GM12878 (cell line): Measurements from ENCODE around the gene METTL21C. TPM values are rescaled to one million over a fixed set of nuclear protein-coding genes. Genes with fewer than 3 reads are reported as not detected.

Experiments
- ATAC-seq: fragments of 200-7000 bp; cut with Tn5 transposase; 3 replicates; pipeline ENCODE4 v1.9.1; 2020; ENCODE audit warnings: mild to moderate bottlenecking, moderate library complexity
- BruUV-seq: library from RNA; stranded (reverse); fragments of 400-500 nt; replicated peaks from 2 replicates; lab custom pipeline; 2021; lab: Mats Ljungman, UMichigan
- CTCF ChIA-PET: fragments of 300-600 bp; sonication (Branson Sonifier 250); formaldehyde crosslinking; extraction: SDS; loops from one replicate; lab custom pipeline; 2021; ENCODE audit warnings: inconsistent platforms; lab: Yijun Ruan, JAX
- POLR2A ChIA-PET: fragments of 350-600 bp; formaldehyde crosslinking; extraction: SDS; loops from one replicate; lab custom pipeline; 2021; ENCODE audit warnings: inconsistent platforms; lab: Charles Lee
- RAD21 ChIA-PET: fragments of 300-600 bp; sonication (Branson Sonifier 250); formaldehyde crosslinking; loops from one replicate; lab custom pipeline; 2023; ENCODE audit warnings: antibody characterized with exemption; ENCODE audit not compliant: unreplicated experiment; lab: Charles Lee
- SMC1A ChIA-PET: fragments of 300-600 bp; sonication (Branson Sonifier 250); formaldehyde crosslinking; loops from one replicate; lab custom pipeline; 2023; ENCODE audit not compliant: unreplicated experiment, uncharacterized antibody; lab: Charles Lee
- DNase-seq: peaks from one replicate; pipeline ENCODE4 v3.0.0-alpha.2; 2011; ENCODE audit warnings: low read depth, low spot score
- FAIRE-seq: peaks from 3 replicates; lab custom pipeline; 2011; peaks lifted over from hg19 to GRCh38; lab: Jason Lieb, UNC
- H2AFZ ChIP-seq: 2 replicates; pipeline ENCODE4 v1.6.0; 2011; ENCODE audit warnings: low read depth, low read length, control low read depth; ENCODE audit not compliant: control insufficient read depth
- H3K27ac ChIP-seq: 2 replicates; pipeline ENCODE4 v1.5.1; 2011; ENCODE audit warnings: control low read depth; ENCODE audit not compliant: control insufficient read depth, insufficient read depth
- H3K27me3 ChIP-seq, 2 experiments: replicated peaks in 1 of 2; 2 replicates each; pipeline versions ENCODE4 v1.6.0 to v1.6.1; 2011; ENCODE audit warnings: low read length in 1 of 2; ENCODE audit not compliant: control insufficient read depth in 2 of 2, insufficient read depth in 2 of 2
- H3K36me3 ChIP-seq, 2 experiments: 2 replicates each; pipeline ENCODE4 v1.5.1; 2011; ENCODE audit warnings: low read length in 1 of 2; ENCODE audit not compliant: control insufficient read depth in 2 of 2, insufficient read depth in 2 of 2
- H3K4me1 ChIP-seq: 2 replicates; pipeline ENCODE4 v1.6.1; 2011; ENCODE audit warnings: mild to moderate bottlenecking, low read length, moderate library complexity, mixed read lengths; ENCODE audit not compliant: control insufficient read depth, insufficient read depth
- H3K4me2 ChIP-seq: 2 replicates; pipeline ENCODE4 v1.6.0; 2011; ENCODE audit warnings: control low read depth; ENCODE audit not compliant: control insufficient read depth, insufficient read depth
- H3K4me3 ChIP-seq: fragments of 200-600 bp; sonication (generic); 2 replicates; pipeline ENCODE4 v1.5.1; 2016
- H3K79me2 ChIP-seq: 2 replicates; pipeline ENCODE4 v1.6.0; 2011; ENCODE audit warnings: low read length; ENCODE audit not compliant: control insufficient read depth, insufficient read depth
- H3K9ac ChIP-seq: 2 replicates; pipeline ENCODE4 v1.8.0; 2011; ENCODE audit warnings: low read length, control low read depth, mixed read lengths; ENCODE audit not compliant: control insufficient read depth, insufficient read depth
- H3K9me3 ChIP-seq: replicated peaks from 3 replicates; pipeline ENCODE4 v1.5.1; 2011; ENCODE audit warnings: mild to moderate bottlenecking, low read length; ENCODE audit not compliant: control insufficient read depth, insufficient read depth
- H4K20me1 ChIP-seq: 2 replicates; pipeline ENCODE4 v1.6.0; 2011; ENCODE audit not compliant: control insufficient read depth, insufficient read depth
- KLF5 ChIP-seq: fragments of 450-650 bp; IDR thresholded peaks from 2 replicates; pipeline ENCODE4 v1.6.1; 2014; ENCODE audit warnings: mild to moderate bottlenecking; ENCODE audit not compliant: partially characterized antibody
- POLR2A ChIP-seq: IDR thresholded peaks from 2 replicates; pipeline ENCODE4 v1.6.1; 2011; ENCODE audit warnings: low read depth, mild to moderate bottlenecking, low read length
- RAD21 ChIP-seq: IDR thresholded peaks from 2 replicates; pipeline ENCODE4 v1.6.1; 2011; ENCODE audit warnings: mild to moderate bottlenecking, low read depth, low read length, moderate library complexity; ENCODE audit not compliant: insufficient read depth
- SMAD5 ChIP-seq: IDR thresholded peaks from 2 replicates; pipeline ENCODE4 v1.6.1; 2016; ENCODE audit warnings: antibody characterized with exemption, low read depth
- TCF12 ChIP-seq: IDR thresholded peaks from 2 replicates; pipeline ENCODE4 v1.6.1; 2011; ENCODE audit warnings: low read depth, mild to moderate bottlenecking, low read length
- WGBS: methylation state at CpG from one replicate; pipeline ENCODE4 v1.1.6; 2016; ENCODE audit warnings: low lambda C conversion rate; ENCODE audit not compliant: insufficient replicate concordance, insufficient coverage; ENCODE audit errors: missing lambda C conversion rate; 5-methylcytosine and 5-hydroxymethylcytosine counted together
- in situ Hi-C: fragments of 300-500 bp; cut with MboI; formaldehyde crosslinking; loops from 9 replicates; pipeline ENCODE4 v1.14.3; 2018; ENCODE audit warnings: mixed read lengths
- intact Hi-C: fragments of 100-400 bp; cut with micrococcal nuclease; formaldehyde crosslinking; loops from one replicate; pipeline ENCODE4 v1.14.2; 2022; ENCODE audit not compliant: unreplicated experiment
- polyA plus RNA-seq, 11 experiments: library from polyadenylated mRNA; depleted of rRNA in 4 of 11; unstranded in 6 of 11; stranded (reverse) in 5 of 11; fragments of >200 nt; fragmentation: Nextera tagmentation in 4 of 11; fragmentation: Illumina TruSeq in 1 of 11; extraction: Ambion mirVana in 4 of 11; extraction: Trizol in 1 of 11; gene quantifications; 1 replicate in 1 of 11; 2 replicates in 10 of 11; pipeline versions ENCODE4 v1.2.1 to v1.2.3, GENCODE V29; 2011 to 2016; ENCODE audit warnings: inconsistent platforms in 2 of 11, missing spikeins in 2 of 11, low read depth in 1 of 11
- total RNA-seq, 4 experiments: library from RNA; depleted of rRNA in 3 of 4; stranded (reverse); fragments of >200 nt in 3 of 4; fragmentation: Illumina TruSeq in 1 of 4; extraction: Trizol in 1 of 4; gene quantifications; 2 replicates each; pipeline versions ENCODE4 v1.2.1 to v1.2.3, GENCODE V29; 2013 to 2021
- TF ChIP-seq, protein P1 (sequence below): fragments of 450-650 bp; conservative IDR thresholded peaks from 2 replicates; pipeline ENCODE4 v1.6.1; 2017; ENCODE audit warnings: mild to moderate bottlenecking, moderate library complexity
- TF ChIP-seq, protein P2 (sequence below): IDR thresholded peaks from 2 replicates; pipeline ENCODE4 v1.6.1; 2011; ENCODE audit warnings: borderline replicate concordance, low read depth, mild to moderate bottlenecking, moderate library complexity, low read length; ENCODE audit not compliant: insufficient read depth, poor library complexity, severe bottlenecking
- TF ChIP-seq, protein P3 (sequence below): fragments of 450-650 bp; formaldehyde crosslinking; IDR thresholded peaks from 2 replicates; pipeline ENCODE4 v1.5.0; 2022; ENCODE audit warnings: mild to moderate bottlenecking, missing genetic modification characterization
- TF ChIP-seq, protein P4 (sequence below): fragments of 450-650 bp; IDR thresholded peaks from 2 replicates; pipeline ENCODE4 v1.6.1; 2017; ENCODE audit warnings: mild to moderate bottlenecking, moderate library complexity

The METTL21C gene
- total and polyA plus RNA-seq, 10 of the 15 experiments (the other 5 are each of a cell fraction or from before 2014, with no cell fraction given): 0.13 TPM; not detected in 9

DNA sequence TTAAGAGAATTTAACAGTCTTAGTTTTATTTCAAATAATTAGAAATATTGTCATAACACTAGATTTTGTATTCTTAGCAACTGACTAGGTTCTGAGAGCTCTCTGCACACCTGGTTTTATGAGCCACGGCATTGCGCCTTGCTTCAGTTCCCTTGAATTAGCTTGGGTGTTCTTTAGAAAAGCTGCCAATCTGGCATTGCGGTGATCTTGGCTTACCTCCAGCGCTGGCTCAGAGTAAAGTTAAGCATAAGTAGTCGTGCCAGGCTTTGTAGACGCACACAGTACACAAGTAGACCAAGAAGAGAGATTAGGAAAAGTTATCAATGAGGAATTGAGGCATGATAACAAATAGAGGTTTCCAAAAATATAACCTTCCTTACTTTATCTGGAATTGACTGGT, 52.4 kb downstream of the METTL21C start:
- peaks cover 1 to 47% of the 10 kb centered on the region in 2 experiments for H3K36me3 ChIP-seq
- H3K4me2 ChIP-seq: no peak overlapping the region
- no peaks in the 10 kb centered on the region for H3K4me1 ChIP-seq
- in situ Hi-C loops: no loop called here
- no peaks in the 10 kb centered on the region for H3K79me2 ChIP-seq
- ATAC-seq (no peak), FAIRE-seq (no peak), DNase-seq (no peak)
- CTCF ChIA-PET: interaction anchor here (0.8 to 1.8 kb wide), 3 partner anchors 51 to 127 kb away, joined by 3 to 7 read pairs (median 3); no protein-coding TSS in a partner anchor
- no TSS peak for BruUV-seq
- SMC1A ChIA-PET: interaction anchor here (0.9 to 1.4 kb wide), 3 partner anchors 11 to 29 kb away, joined by 3 to 4 read pairs (median 3); no protein-coding TSS in a partner anchor
- no peak overlapping the region for H3K27ac ChIP-seq
- 84% methylated on average over 6 of the region's 6 CpGs for WGBS
- H2AFZ ChIP-seq: no peak overlapping the region
- no peak overlapping the region for H3K9ac ChIP-seq
- RAD21 ChIA-PET: interaction anchor here (1.0 kb wide), 1 partner anchor 46 kb away, joined by 3 read pairs; no protein-coding TSS in a partner anchor
- no peaks in the 10 kb centered on the region for H4K20me1 ChIP-seq
- no peak overlapping the region for H3K4me3 ChIP-seq
- POLR2A ChIA-PET: no interaction called here
- no peaks in the 10 kb centered on the region for H3K9me3 ChIP-seq
- no peaks in the 10 kb centered on the region for H3K27me3 ChIP-seq
- intact Hi-C loops: no loop called here
- TF ChIP-seq KLF5 (no peak), TCF12 (no peak), POLR2A (no peak), RAD21 (no peak), SMAD5 (no peak)
- TF ChIP-seq, protein P1, sequence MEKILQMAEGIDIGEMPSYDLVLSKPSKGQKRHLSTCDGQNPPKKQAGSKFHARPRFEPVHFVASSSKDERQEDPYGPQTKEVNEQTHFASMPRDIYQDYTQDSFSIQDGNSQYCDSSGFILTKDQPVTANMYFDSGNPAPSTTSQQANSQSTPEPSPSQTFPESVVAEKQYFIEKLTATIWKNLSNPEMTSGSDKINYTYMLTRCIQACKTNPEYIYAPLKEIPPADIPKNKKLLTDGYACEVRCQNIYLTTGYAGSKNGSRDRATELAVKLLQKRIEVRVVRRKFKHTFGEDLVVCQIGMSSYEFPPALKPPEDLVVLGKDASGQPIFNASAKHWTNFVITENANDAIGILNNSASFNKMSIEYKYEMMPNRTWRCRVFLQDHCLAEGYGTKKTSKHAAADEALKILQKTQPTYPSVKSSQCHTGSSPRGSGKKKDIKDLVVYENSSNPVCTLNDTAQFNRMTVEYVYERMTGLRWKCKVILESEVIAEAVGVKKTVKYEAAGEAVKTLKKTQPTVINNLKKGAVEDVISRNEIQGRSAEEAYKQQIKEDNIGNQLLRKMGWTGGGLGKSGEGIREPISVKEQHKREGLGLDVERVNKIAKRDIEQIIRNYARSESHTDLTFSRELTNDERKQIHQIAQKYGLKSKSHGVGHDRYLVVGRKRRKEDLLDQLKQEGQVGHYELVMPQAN: no peak
- TF ChIP-seq, protein P2, sequence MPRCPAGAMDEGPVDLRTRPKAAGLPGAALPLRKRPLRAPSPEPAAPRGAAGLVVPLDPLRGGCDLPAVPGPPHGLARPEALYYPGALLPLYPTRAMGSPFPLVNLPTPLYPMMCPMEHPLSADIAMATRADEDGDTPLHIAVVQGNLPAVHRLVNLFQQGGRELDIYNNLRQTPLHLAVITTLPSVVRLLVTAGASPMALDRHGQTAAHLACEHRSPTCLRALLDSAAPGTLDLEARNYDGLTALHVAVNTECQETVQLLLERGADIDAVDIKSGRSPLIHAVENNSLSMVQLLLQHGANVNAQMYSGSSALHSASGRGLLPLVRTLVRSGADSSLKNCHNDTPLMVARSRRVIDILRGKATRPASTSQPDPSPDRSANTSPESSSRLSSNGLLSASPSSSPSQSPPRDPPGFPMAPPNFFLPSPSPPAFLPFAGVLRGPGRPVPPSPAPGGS: no peak
- TF ChIP-seq, protein P3, sequence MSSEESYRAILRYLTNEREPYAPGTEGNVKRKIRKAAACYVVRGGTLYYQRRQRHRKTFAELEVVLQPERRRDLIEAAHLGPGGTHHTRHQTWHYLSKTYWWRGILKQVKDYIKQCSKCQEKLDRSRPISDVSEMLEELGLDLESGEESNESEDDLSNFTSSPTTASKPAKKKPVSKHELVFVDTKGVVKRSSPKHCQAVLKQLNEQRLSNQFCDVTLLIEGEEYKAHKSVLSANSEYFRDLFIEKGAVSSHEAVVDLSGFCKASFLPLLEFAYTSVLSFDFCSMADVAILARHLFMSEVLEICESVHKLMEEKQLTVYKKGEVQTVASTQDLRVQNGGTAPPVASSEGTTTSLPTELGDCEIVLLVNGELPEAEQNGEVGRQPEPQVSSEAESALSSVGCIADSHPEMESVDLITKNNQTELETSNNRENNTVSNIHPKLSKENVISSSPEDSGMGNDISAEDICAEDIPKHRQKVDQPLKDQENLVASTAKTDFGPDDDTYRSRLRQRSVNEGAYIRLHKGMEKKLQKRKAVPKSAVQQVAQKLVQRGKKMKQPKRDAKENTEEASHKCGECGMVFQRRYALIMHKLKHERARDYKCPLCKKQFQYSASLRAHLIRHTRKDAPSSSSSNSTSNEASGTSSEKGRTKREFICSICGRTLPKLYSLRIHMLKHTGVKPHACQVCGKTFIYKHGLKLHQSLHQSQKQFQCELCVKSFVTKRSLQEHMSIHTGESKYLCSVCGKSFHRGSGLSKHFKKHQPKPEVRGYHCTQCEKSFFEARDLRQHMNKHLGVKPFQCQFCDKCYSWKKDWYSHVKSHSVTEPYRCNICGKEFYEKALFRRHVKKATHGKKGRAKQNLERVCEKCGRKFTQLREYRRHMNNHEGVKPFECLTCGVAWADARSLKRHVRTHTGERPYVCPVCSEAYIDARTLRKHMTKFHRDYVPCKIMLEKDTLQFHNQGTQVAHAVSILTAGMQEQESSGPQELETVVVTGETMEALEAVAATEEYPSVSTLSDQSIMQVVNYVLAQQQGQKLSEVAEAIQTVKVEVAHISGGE: no peak
- TF ChIP-seq, protein P4, sequence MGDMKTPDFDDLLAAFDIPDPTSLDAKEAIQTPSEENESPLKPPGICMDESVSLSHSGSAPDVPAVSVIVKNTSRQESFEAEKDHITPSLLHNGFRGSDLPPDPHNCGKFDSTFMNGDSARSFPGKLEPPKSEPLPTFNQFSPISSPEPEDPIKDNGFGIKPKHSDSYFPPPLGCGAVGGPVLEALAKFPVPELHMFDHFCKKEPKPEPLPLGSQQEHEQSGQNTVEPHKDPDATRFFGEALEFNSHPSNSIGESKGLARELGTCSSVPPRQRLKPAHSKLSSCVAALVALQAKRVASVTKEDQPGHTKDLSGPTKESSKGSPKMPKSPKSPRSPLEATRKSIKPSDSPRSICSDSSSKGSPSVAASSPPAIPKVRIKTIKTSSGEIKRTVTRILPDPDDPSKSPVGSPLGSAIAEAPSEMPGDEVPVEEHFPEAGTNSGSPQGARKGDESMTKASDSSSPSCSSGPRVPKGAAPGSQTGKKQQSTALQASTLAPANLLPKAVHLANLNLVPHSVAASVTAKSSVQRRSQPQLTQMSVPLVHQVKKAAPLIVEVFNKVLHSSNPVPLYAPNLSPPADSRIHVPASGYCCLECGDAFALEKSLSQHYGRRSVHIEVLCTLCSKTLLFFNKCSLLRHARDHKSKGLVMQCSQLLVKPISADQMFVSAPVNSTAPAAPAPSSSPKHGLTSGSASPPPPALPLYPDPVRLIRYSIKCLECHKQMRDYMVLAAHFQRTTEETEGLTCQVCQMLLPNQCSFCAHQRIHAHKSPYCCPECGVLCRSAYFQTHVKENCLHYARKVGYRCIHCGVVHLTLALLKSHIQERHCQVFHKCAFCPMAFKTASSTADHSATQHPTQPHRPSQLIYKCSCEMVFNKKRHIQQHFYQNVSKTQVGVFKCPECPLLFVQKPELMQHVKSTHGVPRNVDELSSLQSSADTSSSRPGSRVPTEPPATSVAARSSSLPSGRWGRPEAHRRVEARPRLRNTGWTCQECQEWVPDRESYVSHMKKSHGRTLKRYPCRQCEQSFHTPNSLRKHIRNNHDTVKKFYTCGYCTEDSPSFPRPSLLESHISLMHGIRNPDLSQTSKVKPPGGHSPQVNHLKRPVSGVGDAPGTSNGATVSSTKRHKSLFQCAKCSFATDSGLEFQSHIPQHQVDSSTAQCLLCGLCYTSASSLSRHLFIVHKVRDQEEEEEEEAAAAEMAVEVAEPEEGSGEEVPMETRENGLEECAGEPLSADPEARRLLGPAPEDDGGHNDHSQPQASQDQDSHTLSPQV: no peak
